ENCODE data around the gene GDPD5. TPM values are rescaled to one million over a fixed set of nuclear protein-coding genes. Genes with fewer than 3 reads are reported as not detected.
A peak's percentile ranks its signal among the peaks of the same experiment; 100 is the strongest.

GDPD5 gene
- total and polyA plus RNA-seq, 9 of the 15 experiments (the other 6 are each of a cell fraction or from before 2014, with no cell fraction given), result 0.32 to 27.3 (median 8.0) TPM

- TF ChIP-seq MAZ (CRISPR knock-in tag; conservative IDR thresholded peaks at IDR 0.05 in 1 of 2, IDR thresholded peaks at IDR 0.05 in 1 of 2) (peak in 1 of 2 experiments; percentile 42; a peak in 1 of 4 replicates), ZNF3 (CRISPR knock-in tag; IDR thresholded peaks at IDR 0.05) (no peak), ZNF263 (CRISPR knock-in tag; IDR thresholded peaks at IDR 0.05; ENCODE audit: borderline replicate concordance) (no peak), ZNF140 (CRISPR knock-in tag; IDR thresholded peaks at IDR 0.05) (no peak), HMG20B (CRISPR knock-in tag; IDR thresholded peaks at IDR 0.05) (no peak), SAFB2 (IDR thresholded peaks at IDR 0.05; ENCODE audit: borderline replicate concordance, low read depth, low read length, severe bottlenecking) (no peak), KLF10 (CRISPR knock-in tag; IDR thresholded peaks at IDR 0.05) (no peak), MED1 (CRISPR knock-in tag; IDR thresholded peaks at IDR 0.05; ENCODE audit: borderline replicate concordance) (no peak), FOXP4 (CRISPR knock-in tag; IDR thresholded peaks at IDR 0.05; ENCODE audit: borderline replicate concordance) (no peak), TEAD2 (tag; IDR thresholded peaks at IDR 0.05) (no peak), ID3 (CRISPR knock-in tag; IDR thresholded peaks at IDR 0.05) (no peak), ID3 (tag; IDR thresholded peaks at IDR 0.05) (peak; percentile 66; the same call in 1 of the 2 replicates), CTBP1 (IDR thresholded peaks at IDR 0.05; ENCODE audit: borderline replicate concordance) (peak; percentile 34; the same call in 1 of the 2 replicates), DPF2 (IDR thresholded peaks at IDR 0.05) (peak; percentile 54), ZNF23 (CRISPR knock-in tag; IDR thresholded peaks at IDR 0.05) (no peak), TRIM24 (IDR thresholded peaks at IDR 0.05) (peak in 1 of 2 experiments; percentile 71; a peak in 2 of 4 replicates), CBFA2T2 (conservative IDR thresholded peaks at IDR 0.05) (peak; percentile 87), TAF15 (IDR thresholded peaks at IDR 0.05; ENCODE audit: low read depth, low read length) (no peak), JUNB (CRISPR knock-in tag; conservative IDR thresholded peaks at IDR 0.05) (no peak), KLF13 (tag; IDR thresholded peaks at IDR 0.05; ENCODE audit: borderline replicate concordance, low read depth) (no peak)
- TF ChIP-seq, protein P1, sequence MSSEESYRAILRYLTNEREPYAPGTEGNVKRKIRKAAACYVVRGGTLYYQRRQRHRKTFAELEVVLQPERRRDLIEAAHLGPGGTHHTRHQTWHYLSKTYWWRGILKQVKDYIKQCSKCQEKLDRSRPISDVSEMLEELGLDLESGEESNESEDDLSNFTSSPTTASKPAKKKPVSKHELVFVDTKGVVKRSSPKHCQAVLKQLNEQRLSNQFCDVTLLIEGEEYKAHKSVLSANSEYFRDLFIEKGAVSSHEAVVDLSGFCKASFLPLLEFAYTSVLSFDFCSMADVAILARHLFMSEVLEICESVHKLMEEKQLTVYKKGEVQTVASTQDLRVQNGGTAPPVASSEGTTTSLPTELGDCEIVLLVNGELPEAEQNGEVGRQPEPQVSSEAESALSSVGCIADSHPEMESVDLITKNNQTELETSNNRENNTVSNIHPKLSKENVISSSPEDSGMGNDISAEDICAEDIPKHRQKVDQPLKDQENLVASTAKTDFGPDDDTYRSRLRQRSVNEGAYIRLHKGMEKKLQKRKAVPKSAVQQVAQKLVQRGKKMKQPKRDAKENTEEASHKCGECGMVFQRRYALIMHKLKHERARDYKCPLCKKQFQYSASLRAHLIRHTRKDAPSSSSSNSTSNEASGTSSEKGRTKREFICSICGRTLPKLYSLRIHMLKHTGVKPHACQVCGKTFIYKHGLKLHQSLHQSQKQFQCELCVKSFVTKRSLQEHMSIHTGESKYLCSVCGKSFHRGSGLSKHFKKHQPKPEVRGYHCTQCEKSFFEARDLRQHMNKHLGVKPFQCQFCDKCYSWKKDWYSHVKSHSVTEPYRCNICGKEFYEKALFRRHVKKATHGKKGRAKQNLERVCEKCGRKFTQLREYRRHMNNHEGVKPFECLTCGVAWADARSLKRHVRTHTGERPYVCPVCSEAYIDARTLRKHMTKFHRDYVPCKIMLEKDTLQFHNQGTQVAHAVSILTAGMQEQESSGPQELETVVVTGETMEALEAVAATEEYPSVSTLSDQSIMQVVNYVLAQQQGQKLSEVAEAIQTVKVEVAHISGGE (CRISPR knock-in tag; IDR thresholded peaks at IDR 0.05), result 0 out of 6 replicates have a peak, but pooled peaks of 1 of the 3 experiments have one; percentile 33
Measured at GRCh38 chr11:75421035-75421602, 104.6 kb downstream of the GDPD5 start (continued).
